Activated CD8-positive, alpha-beta memory T cell treated with anti-CD3 and anti-CD28 coated beads for 1 hour (primary cell): ENCODE data around the gene SLC26A9.

Experiments used
- DNase-seq, 2 donors: peaks; one replicate each; pipeline ENCODE4 v3.0.0-alpha.2; 2020; ENCODE audit warnings: low read depth in 1 of 2; ENCODE audit errors: extremely low read depth in 1 of 2

Gene SLC26A9

DNA sequence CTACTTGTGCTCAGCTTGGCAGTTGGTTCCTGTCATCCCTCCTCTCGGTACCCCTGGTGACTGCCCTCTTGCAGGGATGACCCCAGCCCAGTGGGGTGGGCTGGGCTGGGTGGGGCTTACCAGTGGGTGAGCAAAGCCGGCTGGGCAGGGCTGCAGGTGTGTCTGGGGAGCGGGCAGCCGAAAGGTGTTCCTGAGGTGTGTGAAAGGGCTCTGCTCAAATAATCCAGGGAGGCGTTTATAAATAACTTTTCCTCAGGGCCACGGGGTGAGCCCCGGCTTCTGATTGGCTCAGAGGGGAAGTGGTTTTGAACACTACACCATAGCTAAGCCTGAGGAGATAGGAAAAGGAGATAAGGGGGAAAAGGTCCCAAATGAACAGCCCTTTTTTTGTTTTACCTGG lies at the start of gene SLC26A9:
Gene SLC26A9 (minus strand): TSS at position 212 of the 400 bp plus-strand sequence. CDS start 7,636 bp downstream, outside the sequence.
- no peak for DNase-seq

GRCh38 chr1:205992218-205992882 lies 49.1 kb upstream of the SLC26A9 start:
- DNase-seq: no peak

DNA sequence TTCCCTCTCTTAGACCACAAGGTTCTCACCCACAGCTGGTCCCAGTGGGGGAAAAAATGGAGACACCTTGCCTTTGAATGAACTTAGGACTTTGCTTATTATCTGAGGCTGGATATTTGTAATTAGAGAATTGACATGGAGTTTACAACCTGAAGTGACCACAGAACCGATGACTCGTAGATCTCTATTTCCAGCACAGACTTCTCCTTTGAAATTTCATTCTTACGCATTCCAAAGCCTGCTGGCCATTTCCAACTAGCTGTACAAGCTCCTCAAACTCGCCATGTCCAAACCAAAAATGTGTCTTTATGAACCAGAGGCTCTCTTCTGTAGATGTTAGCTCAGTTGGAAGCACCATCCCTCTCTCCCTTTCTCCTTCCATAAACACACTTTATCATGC lies 48.0 kb upstream of the SLC26A9 start:
- no peak for DNase-seq

- no peak for DNase-seq
These were observed 47.0 kb upstream of the SLC26A9 start for GRCh38 chr1:205990226-205990625.

DNA sequence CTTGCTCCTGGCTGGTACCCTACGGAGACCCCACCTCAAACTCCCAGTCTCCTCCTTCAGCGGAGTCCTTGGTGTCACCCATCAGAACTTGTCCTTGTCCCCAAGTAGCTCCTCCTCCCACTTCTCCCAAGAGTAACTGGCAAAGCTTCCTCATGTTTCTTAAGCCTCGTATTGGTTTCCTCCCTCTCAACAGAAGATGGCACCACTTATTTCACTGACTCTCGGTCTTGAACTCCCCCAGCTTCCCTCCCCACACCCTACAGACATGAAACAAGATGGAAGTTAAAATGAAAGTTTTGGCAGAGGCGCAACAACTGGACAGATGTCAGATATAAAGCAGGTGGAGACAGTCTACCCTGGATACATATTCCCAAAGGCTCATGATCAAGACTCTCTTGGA lies 46.5 kb upstream of the SLC26A9 start:
- no peak for DNase-seq

GRCh38 chr1:205988585-205988995 lies 45.3 kb upstream of the SLC26A9 start:
- no peak for DNase-seq

DNA sequence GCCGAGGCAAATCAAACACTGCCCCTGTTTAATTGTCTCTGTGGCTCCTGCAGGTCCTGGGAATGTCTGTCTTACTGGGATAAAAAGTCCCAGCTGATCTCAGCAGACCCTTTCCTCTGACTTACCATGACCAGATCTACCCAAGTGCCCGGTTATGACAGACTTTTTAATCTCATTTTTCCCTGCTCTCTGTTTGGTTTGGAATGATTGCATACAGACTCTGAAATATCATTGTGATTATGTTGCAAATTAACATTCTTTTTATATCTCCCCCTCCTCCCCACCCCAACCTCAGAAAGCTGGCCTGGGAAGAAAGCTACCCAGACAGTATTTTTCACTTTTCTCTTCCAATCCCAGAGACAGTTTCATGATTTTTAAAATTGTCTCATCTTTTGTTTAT lies 43.6 kb upstream of the SLC26A9 start:
- no peak for DNase-seq

GRCh38 chr1:205986292-205986691 lies 43.0 kb upstream of the SLC26A9 start:
- no peak for DNase-seq

DNA sequence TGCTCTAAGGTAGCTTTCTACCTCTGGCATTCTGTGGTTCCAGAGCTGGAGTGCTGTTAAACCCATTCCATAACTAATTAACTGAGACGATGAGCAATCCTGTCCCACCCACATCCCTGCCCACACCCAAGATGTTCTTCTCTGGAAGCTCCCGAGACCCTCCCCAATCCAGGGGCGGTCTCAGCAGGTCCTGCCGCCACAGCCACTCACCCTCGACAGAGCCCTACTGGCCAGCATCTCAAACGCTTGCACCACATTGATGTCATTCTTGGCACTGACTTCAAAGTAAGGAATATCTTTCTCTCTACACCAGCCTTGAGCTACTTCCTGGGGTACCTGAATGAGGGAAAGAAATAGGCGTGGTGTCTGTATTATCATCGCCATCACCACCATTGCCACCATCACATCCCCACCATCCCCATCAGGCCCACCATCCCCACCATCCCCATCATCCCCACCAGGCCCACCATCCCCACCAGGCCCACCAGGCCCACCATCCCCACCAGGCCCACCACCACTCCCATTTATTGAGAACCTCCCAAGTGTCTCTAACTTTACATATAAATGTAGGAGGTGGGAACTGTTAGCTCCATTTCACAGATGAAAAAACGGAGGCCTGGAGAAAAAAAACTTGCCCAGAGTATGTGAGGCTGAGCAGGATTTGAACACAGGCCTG lies 42.2 kb upstream of the SLC26A9 start:
- DNase-seq: no peak

DNA sequence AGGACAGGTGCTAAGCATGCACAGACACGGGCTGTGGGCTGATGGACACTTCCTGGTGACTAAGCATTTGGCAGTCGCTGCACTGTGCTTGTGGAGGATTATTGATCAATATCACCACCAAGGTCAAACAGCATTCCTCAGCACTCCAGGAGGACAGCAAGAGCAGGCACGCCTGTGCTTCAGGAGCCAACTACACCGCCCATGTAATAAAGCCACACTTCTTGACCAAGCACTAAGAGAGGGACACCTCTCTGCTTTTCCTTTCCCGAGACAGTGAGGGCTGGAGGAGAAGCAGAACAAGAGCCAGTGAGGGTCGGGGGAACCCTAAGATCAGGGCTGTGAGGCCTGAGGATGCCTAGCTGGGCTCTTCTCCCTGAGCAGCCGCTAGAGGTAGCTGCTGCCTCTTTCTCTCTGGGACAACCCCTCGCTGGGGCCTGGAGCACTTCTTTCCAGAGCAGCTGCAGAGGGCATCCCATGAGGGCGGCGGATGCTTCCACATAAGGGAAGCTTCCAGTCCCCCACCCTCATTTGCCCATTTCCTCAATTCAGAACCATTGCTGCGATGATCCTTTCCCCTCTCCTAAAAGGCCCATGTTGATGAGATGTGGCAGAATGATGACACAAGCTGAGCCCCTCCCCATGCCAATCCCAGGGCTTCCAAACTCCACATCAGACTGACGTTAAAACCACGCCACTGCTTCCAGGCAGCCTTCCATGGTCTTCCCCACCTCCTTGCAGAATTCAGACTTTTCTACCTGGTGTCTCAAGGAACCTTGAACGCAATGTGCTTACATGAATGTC lies 40.9 kb upstream of the SLC26A9 start:
- DNase-seq: no peak

- no peak for DNase-seq
These were observed 38.0 kb upstream of the SLC26A9 start for GRCh38 chr1:205981257-205981656.

DNA sequence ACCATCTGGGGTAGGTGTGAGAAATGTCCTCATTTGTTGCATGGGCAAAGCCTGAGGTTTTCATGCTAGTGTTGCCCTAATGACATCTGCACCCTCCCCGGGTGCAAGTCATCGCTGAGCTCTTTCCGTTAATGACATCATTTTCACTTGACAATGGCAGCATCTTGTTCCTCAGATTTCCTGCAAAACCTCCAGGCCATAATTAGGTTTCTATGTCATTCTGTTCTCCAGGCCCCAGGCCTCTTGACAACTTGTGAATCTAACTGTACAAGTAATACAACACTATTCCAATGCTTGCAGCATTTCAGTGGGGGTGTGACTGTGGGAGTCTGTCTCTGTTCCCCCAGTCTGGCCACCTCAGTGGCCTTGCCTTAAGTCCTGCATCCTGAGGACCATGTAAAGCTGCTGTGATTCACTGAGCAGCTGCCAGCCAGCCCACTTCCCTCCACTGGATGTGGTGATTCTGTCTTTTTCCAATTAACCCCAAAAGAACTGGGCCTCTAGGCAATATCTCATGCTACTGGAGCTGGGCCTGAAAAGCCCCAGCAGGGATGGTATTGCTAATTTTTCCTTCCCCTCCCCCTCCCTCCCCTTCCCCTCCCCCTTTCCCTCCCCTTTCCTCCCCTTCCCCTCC lies 37.1 kb upstream of the SLC26A9 start:
- DNase-seq: no peak

DNA sequence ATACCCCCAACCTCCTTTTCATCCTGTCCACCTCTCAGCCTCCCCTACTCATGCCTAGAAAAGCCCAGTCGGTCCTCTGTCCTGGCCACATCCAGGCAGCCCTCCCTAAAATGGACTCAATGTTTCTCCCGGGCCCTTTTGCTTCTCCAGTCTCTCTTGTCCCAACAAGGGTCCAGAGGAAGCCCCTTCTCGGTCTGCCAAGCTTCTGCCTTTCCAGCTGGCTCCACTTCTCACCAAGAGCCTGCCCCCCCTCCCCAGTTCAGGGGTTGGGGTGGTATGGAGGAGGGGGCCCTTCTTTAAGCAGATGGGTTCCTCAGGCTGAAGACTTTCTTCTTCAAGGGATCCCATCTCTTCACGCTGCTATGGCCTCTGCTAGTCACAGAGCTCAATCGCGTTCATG lies 36.0 kb upstream of the SLC26A9 start:
- no peak for DNase-seq

DNA sequence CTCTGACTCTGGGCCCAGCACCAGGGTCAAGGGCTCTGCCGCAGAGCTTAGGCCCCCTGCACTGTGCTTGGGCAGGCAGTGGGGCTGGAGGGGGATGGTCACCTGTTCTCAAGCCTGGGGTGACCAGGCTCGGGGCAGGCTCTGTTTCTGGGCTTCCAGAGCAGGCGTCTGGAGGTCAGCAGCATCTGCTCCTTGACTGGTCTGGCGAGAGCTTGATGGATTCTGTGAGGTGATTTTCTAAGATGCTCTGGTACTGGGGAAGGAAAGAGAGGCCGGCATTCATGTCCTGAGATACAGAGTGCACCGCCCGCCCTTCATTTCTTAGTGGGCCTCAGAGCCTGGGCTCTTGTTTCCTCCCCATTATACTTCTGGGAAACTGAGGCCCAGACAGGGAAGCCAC lies 35.4 kb upstream of the SLC26A9 start:
- no peak for DNase-seq

GRCh38 chr1:205977402-205978014 lies 34.3 kb upstream of the SLC26A9 start:
- peak; percentile 53 to 67 for DNase-seq

GRCh38 chr1:205976708-205977401 lies 33.6 kb upstream of the SLC26A9 start:
- DNase-seq: no peak

DNA sequence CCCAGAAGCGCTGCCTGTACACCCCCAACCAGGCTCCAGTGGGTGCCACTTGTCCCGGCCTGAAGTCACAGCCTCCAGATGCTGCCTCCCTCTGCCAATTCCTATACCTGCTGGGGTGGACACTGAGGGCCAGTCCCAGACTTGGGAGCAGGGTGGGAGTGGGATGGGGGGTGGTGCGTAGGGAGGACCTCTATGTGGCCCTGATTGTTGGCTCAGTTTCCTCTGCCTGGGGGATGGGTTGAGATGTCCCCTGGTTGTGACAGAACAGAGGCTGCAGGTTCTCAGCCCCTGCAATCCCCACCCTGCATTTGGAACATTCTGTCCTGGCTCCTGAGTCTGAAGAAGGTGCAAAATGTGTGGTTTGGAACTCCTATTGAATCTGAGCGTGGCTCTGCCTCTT lies 32.8 kb upstream of the SLC26A9 start:
- no peak for DNase-seq

- DNase-seq: no peak
These were observed 32.2 kb upstream of the SLC26A9 start for GRCh38 chr1:205975387-205975998.

DNA sequence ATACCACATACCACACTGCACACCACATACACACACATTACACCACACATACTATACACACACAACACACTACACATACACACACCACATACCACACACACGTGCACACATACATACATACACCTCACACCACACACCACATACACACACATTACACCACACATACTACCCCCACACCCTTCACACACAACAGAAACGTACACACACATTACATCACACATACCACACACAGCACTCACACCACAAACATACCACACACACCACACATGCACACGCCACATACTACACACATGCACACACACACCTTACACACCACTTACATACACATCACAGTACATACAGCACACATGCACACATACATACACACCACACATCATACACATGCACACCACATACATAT lies 31.5 kb upstream of the SLC26A9 start:
- DNase-seq: no peak
